Endometrium (tissue), 2 donors: ENCODE results near the gene ZNF429.
"Not testable (repeated sequence)": the region's sequence is repeated elsewhere in the genome, so short reads cannot be mapped to it uniquely, and the experiment has no call there.

Source experiments
- FAIRE-seq: peaks from 2 replicates; lab custom pipeline; 2012; peaks lifted over from hg19 to GRCh38; lab: Jason Lieb, UNC
- donor health status: control.
- donor health status: control.

ZNF429 gene

GRCh38 chr19:21513651-21514050, 8.2 kb downstream of the ZNF429 start:
- no peak for FAIRE-seq

- no peak for FAIRE-seq
Observed at GRCh38 chr19:21519488-21519887, 14.1 kb downstream of the ZNF429 start.

GRCh38 chr19:21532904-21533303, 27.5 kb downstream of the ZNF429 start:
- no peak for FAIRE-seq

- not testable (repeated sequence) for FAIRE-seq
Observed at GRCh38 chr19:21536741-21537290, 31.4 kb downstream of the ZNF429 start.

GRCh38 chr19:21559444-21559843, 54.0 kb downstream of the ZNF429 start:
- FAIRE-seq: no peak

- no peak for FAIRE-seq
Observed at GRCh38 chr19:21564406-21564805, 59.0 kb downstream of the ZNF429 start.

GRCh38 chr19:21566073-21566472, 60.7 kb downstream of the ZNF429 start:
- FAIRE-seq: no peak

GRCh38 chr19:21567806-21568205, 62.4 kb downstream of the ZNF429 start:
- not testable (repeated sequence) for FAIRE-seq

- FAIRE-seq: peak; percentile 93
Observed at GRCh38 chr19:21568816-21569493, 63.6 kb downstream of the ZNF429 start.

- FAIRE-seq: no peak
Observed at GRCh38 chr19:21569494-21569865, 64.1 kb downstream of the ZNF429 start.

- no peak for FAIRE-seq
Observed at GRCh38 chr19:21571316-21571715, 65.9 kb downstream of the ZNF429 start.

GRCh38 chr19:21574607-21575006, 69.2 kb downstream of the ZNF429 start:
- no peak for FAIRE-seq

GRCh38 chr19:21576481-21576880, 71.1 kb downstream of the ZNF429 start:
- no peak for FAIRE-seq

- no peak for FAIRE-seq
Observed at GRCh38 chr19:21580101-21580500, 74.7 kb downstream of the ZNF429 start.

- no peak for FAIRE-seq
Observed at GRCh38 chr19:21580818-21581217, 75.4 kb downstream of the ZNF429 start.

- FAIRE-seq: no peak
Observed at GRCh38 chr19:21581646-21582240, 76.3 kb downstream of the ZNF429 start.

- FAIRE-seq: no peak
Observed at GRCh38 chr19:21584537-21584936, 79.1 kb downstream of the ZNF429 start.

GRCh38 chr19:21585281-21585890, 80.0 kb downstream of the ZNF429 start:
- no peak for FAIRE-seq

GRCh38 chr19:21586311-21587116, 81.1 kb downstream of the ZNF429 start:
- no peak for FAIRE-seq

GRCh38 chr19:21587117-21587461, 81.7 kb downstream of the ZNF429 start:
- no peak for FAIRE-seq

GRCh38 chr19:21587549-21587948, 82.1 kb downstream of the ZNF429 start:
- no peak for FAIRE-seq

GRCh38 chr19:21588065-21588601, 82.7 kb downstream of the ZNF429 start:
- FAIRE-seq: no peak
